NCI-H460 (cell line): ENCODE measurements around the gene NEDD4L. TPM values are rescaled to one million over a fixed set of nuclear protein-coding genes. Genes with fewer than 3 reads are reported as not detected.

Experiments used
- DNase-seq: peaks from one replicate; pipeline ENCODE4 v3.0.0-alpha.2; 2016; ENCODE audit warnings: low read depth; ENCODE audit errors: extremely low read depth
- total RNA-seq: library from RNA; depleted of rRNA; stranded (reverse); fragments of >200 nt; shearing (Covaris generic); gene quantifications from 2 replicates; pipeline ENCODE4 v1.2.3, GENCODE V29; 2014

The NEDD4L gene
- total RNA-seq, 1 experiment from 2014 or later: 25.1 TPM

GRCh38 chr18:58201733-58202730 lies 158.0 kb downstream of the NEDD4L start:
- no peak for DNase-seq

- DNase-seq: no peak
Measured at GRCh38 chr18:58204776-58205442, 160.9 kb downstream of the NEDD4L start.

- no peak for DNase-seq
Measured at GRCh38 chr18:58205443-58206160, 161.6 kb downstream of the NEDD4L start.

- no peak for DNase-seq
Measured at GRCh38 chr18:58207520-58208152, 163.6 kb downstream of the NEDD4L start.

GRCh38 chr18:58208207-58208932 lies 164.3 kb downstream of the NEDD4L start:
- no peak for DNase-seq

- no peak for DNase-seq
Measured at GRCh38 chr18:58209326-58209725, 165.3 kb downstream of the NEDD4L start.

- no peak for DNase-seq
Measured at GRCh38 chr18:58211510-58211909, 167.5 kb downstream of the NEDD4L start.

GRCh38 chr18:58212274-58212673 lies 168.2 kb downstream of the NEDD4L start:
- no peak for DNase-seq

- no peak for DNase-seq
Measured at GRCh38 chr18:58213440-58213839, 169.4 kb downstream of the NEDD4L start.

- DNase-seq: no peak
Measured at GRCh38 chr18:58215011-58215410, 171.0 kb downstream of the NEDD4L start.

- no peak for DNase-seq
Measured at GRCh38 chr18:58216071-58216481, 172.1 kb downstream of the NEDD4L start.

- no peak for DNase-seq
Measured at GRCh38 chr18:58217052-58217451, 173.0 kb downstream of the NEDD4L start.

GRCh38 chr18:58218117-58218516 lies 174.1 kb downstream of the NEDD4L start:
- DNase-seq: peak; percentile 8

GRCh38 chr18:58221060-58221725 lies 177.2 kb downstream of the NEDD4L start:
- DNase-seq: peak; percentile 21

- no peak for DNase-seq
Measured at GRCh38 chr18:58222432-58223125, 178.6 kb downstream of the NEDD4L start.

- DNase-seq: peak; percentile 81
Measured at GRCh38 chr18:58223717-58224424, 179.8 kb downstream of the NEDD4L start.

GRCh38 chr18:58224425-58224750 lies 180.4 kb downstream of the NEDD4L start:
- DNase-seq: no peak

- no peak for DNase-seq
Measured at GRCh38 chr18:58225101-58225500, 181.1 kb downstream of the NEDD4L start.
